ENCODE measurements around the gene LRRC17.

DNA sequence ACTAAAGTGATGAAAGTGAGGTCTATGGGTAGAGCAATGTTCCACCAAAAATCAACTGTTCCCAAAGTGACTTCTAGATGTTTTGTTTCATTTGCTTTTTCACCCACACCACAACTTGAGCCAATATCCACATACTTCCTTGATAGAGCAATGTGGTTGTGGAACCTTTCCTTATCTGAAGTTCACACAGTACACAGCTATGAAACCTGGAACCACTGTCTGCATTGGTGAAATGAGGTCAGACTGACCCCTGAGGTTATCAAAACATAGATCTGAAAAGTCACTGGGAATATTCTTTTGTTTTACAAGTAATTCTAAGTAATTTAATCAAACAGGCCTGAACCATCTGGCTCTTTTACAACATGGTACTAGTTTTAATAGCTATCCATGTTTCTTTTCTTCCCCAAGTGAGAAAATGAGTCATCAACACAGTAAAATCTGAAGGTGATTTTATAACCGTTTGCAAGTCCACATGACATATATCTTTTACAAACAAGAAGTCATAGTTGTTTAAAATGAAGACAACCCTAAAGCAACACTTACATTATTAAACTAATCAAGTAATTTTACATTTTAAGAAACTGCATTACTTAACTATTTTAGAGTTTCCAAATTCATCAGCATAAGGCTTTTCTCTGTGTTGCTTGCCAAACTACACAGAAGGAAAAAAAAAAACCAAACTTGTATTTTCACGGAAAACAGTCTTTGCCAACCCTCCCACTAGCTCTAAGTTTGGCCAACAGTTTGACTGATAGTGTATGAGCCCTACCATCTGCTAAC lies 80.3 kb downstream of the LRRC17 start:
- TF ChIP-seq, protein P1, sequence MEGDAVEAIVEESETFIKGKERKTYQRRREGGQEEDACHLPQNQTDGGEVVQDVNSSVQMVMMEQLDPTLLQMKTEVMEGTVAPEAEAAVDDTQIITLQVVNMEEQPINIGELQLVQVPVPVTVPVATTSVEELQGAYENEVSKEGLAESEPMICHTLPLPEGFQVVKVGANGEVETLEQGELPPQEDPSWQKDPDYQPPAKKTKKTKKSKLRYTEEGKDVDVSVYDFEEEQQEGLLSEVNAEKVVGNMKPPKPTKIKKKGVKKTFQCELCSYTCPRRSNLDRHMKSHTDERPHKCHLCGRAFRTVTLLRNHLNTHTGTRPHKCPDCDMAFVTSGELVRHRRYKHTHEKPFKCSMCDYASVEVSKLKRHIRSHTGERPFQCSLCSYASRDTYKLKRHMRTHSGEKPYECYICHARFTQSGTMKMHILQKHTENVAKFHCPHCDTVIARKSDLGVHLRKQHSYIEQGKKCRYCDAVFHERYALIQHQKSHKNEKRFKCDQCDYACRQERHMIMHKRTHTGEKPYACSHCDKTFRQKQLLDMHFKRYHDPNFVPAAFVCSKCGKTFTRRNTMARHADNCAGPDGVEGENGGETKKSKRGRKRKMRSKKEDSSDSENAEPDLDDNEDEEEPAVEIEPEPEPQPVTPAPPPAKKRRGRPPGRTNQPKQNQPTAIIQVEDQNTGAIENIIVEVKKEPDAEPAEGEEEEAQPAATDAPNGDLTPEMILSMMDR (IDR thresholded peaks at IDR 0.05 in 4 of 5, conservative IDR thresholded peaks at IDR 0.05 in 1 of 5), result no peak
- TF ChIP-seq POLR2A (IDR thresholded peaks at IDR 0.05), result no peak
